ENCODE data around the gene THTPA. TPM values are rescaled to one million over a fixed set of nuclear protein-coding genes. Genes with fewer than 3 reads are reported as not detected.
A peak's percentile ranks its signal among the peaks of the same experiment; 100 is the strongest.

The THTPA gene
- total and polyA plus RNA-seq, 2 of the 13 experiments (the other 11 are each of a cell fraction or from before 2014, with no cell fraction given), result 7.4 to 8.7 TPM

DNA sequence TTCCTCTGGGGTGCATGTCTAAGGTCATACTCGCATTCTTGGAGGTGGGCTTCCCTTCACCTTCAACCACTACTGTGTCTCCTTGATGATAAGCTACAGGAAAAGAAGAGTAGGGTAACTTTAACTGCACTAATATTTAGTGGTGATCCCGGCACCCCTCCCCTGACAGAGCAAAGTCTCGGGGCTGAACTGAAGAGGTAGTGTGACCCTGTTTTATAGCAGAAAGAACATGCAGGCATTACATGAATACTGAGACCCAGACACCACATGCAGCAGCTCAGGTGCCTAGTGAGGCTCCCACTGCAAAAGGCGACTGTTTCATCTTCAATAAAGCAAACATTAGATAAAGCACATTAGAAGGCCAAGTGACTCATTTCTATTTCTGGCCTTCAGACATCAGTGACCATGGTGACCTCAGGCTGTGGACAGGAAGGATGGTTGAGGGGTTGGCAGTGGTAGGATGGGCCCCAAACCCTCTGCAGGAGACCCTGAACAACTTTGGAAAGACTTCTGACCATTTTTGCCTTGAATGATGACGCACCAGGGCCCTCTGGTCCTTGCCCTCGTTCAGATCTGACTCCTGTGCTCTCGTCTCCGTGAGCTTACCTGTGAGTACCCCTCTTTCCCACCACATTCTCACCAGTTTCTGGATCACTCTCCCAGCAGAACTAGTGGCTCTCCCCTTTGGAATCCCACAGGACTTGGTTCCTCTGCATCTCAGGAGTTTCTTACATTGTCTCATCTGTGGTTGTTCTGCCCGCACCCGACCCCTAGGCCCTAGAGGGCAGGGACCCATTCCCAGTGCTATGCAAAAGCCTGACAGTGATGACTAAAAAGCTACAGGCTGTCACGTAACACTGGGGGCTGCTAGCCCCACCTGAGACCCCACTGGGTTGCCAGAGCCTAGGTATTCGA, 46.4 kb downstream of the THTPA start (continued):
- TF ChIP-seq, protein P1, sequence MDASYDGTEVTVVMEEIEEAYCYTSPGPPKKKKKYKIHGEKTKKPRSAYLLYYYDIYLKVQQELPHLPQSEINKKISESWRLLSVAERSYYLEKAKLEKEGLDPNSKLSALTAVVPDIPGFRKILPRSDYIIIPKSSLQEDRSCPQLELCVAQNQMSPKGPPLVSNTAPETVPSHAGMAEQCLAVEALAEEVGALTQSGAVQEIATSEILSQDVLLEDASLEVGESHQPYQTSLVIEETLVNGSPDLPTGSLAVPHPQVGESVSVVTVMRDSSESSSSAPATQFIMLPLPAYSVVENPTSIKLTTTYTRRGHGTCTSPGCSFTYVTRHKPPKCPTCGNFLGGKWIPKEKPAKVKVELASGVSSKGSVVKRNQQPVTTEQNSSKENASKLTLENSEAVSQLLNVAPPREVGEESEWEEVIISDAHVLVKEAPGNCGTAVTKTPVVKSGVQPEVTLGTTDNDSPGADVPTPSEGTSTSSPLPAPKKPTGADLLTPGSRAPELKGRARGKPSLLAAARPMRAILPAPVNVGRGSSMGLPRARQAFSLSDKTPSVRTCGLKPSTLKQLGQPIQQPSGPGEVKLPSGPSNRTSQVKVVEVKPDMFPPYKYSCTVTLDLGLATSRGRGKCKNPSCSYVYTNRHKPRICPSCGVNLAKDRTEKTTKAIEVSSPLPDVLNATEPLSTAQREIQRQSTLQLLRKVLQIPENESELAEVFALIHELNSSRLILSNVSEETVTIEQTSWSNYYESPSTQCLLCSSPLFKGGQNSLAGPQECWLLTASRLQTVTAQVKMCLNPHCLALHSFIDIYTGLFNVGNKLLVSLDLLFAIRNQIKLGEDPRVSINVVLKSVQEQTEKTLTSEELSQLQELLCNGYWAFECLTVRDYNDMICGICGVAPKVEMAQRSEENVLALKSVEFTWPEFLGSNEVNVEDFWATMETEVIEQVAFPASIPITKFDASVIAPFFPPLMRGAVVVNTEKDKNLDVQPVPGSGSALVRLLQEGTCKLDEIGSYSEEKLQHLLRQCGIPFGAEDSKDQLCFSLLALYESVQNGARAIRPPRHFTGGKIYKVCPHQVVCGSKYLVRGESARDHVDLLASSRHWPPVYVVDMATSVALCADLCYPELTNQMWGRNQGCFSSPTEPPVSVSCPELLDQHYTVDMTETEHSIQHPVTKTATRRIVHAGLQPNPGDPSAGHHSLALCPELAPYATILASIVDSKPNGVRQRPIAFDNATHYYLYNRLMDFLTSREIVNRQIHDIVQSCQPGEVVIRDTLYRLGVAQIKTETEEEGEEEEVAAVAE (CRISPR knock-in tag; IDR thresholded peaks at IDR 0.05; ENCODE audit: borderline replicate concordance), result peak; percentile 81
- TF ChIP-seq HNRNPH1 (optimal IDR thresholded peaks at IDR 0.05; ENCODE audit: low read depth, low read length) (no peak), RBM39 (IDR thresholded peaks at IDR 0.05; ENCODE audit: low read depth, low read length, poor library complexity, severe bottlenecking) (no peak), HES4 (CRISPR knock-in tag; IDR thresholded peaks at IDR 0.05; ENCODE audit: borderline replicate concordance) (0 out of 2 replicates have a peak, but pooled peaks have one; percentile 47), REXO4 (CRISPR knock-in tag; IDR thresholded peaks at IDR 0.05; ENCODE audit: borderline replicate concordance) (no peak), HCFC1 (IDR thresholded peaks at IDR 0.05; ENCODE audit: low read depth, low read length) (no peak), FOXA3 (CRISPR knock-in tag; IDR thresholded peaks at IDR 0.05) (peak; percentile 93), ASH2L (IDR thresholded peaks at IDR 0.05; ENCODE audit: insufficient read length, low read depth, low read length) (no peak), NFE2L2 (IDR thresholded peaks at IDR 0.05; ENCODE audit: low read length) (no peak), ZFYVE20 (CRISPR knock-in tag; IDR thresholded peaks at IDR 0.05; ENCODE audit: borderline replicate concordance, low read depth) (no peak)
- TF ChIP-seq, protein P2, sequence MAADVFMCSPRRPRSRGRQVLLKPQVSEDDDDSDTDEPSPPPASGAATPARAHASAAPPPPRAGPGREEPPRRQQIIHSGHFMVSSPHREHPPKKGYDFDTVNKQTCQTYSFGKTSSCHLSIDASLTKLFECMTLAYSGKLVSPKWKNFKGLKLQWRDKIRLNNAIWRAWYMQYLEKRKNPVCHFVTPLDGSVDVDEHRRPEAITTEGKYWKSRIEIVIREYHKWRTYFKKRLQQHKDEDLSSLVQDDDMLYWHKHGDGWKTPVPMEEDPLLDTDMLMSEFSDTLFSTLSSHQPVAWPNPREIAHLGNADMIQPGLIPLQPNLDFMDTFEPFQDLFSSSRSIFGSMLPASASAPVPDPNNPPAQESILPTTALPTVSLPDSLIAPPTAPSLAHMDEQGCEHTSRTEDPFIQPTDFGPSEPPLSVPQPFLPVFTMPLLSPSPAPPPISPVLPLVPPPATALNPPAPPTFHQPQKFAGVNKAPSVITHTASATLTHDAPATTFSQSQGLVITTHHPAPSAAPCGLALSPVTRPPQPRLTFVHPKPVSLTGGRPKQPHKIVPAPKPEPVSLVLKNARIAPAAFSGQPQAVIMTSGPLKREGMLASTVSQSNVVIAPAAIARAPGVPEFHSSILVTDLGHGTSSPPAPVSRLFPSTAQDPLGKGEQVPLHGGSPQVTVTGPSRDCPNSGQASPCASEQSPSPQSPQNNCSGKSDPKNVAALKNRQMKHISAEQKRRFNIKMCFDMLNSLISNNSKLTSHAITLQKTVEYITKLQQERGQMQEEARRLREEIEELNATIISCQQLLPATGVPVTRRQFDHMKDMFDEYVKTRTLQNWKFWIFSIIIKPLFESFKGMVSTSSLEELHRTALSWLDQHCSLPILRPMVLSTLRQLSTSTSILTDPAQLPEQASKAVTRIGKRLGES (CRISPR knock-in tag; IDR thresholded peaks at IDR 0.05; ENCODE audit: borderline replicate concordance), result no peak
- TF ChIP-seq, protein P3, sequence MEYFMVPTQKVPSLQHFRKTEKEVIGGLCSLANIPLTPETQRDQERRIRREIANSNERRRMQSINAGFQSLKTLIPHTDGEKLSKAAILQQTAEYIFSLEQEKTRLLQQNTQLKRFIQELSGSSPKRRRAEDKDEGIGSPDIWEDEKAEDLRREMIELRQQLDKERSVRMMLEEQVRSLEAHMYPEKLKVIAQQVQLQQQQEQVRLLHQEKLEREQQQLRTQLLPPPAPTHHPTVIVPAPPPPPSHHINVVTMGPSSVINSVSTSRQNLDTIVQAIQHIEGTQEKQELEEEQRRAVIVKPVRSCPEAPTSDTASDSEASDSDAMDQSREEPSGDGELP (IDR thresholded peaks at IDR 0.05; ENCODE audit: borderline replicate concordance, low read depth), result peak; percentile 25; the same call in 1 of the 2 replicates
- TF ChIP-seq, protein P4, sequence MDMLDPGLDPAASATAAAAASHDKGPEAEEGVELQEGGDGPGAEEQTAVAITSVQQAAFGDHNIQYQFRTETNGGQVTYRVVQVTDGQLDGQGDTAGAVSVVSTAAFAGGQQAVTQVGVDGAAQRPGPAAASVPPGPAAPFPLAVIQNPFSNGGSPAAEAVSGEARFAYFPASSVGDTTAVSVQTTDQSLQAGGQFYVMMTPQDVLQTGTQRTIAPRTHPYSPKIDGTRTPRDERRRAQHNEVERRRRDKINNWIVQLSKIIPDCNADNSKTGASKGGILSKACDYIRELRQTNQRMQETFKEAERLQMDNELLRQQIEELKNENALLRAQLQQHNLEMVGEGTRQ (IDR thresholded peaks at IDR 0.05; ENCODE audit: low read depth, low read length), result no peak; the same call in 1 of the 2 replicates
- TF ChIP-seq, protein P4 (CRISPR knock-in tag; IDR thresholded peaks at IDR 0.05; ENCODE audit: borderline replicate concordance), result no peak
- TF ChIP-seq, protein P5, sequence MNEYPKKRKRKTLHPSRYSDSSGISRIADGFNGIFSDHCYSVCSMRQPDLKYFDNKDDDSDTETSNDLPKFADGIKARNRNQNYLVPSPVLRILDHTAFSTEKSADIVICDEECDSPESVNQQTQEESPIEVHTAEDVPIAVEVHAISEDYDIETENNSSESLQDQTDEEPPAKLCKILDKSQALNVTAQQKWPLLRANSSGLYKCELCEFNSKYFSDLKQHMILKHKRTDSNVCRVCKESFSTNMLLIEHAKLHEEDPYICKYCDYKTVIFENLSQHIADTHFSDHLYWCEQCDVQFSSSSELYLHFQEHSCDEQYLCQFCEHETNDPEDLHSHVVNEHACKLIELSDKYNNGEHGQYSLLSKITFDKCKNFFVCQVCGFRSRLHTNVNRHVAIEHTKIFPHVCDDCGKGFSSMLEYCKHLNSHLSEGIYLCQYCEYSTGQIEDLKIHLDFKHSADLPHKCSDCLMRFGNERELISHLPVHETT (CRISPR knock-in tag; conservative IDR thresholded peaks at IDR 0.05), result peak; percentile 66; the same call in 1 of the 2 replicates

All from HepG2 (cell line).